ENCODE measurements around the gene CIART.
"Not testable (repeated sequence)": the region's sequence is repeated elsewhere in the genome, so short reads cannot be mapped to it uniquely, and the experiment has no call there.

Gene CIART

DNA sequence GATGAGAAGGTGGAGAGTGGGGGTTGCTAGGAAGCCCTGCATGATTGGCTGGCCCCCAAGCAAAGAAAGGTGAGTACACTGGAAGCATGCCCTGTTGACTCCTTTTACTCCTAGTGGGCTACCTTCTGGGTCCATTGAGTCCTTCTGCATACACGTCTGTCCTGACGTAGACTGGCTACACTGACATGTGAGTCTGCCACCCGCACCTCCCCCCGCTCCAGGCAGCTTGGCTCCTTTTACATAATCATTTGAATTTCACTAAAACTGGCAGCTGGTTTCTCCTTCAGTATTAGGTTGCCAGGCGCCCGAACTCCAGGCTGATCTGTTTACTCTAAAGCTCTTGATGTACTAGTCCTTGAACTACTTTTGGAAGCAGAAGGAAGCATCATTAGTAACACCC, 20.0 kb downstream of the CIART start:
- no peak for DNase-seq (ENCODE audit: extremely low read depth in 1 of 2, low read depth in 1 of 2)

GRCh38 chr1:150302902-150303301, 20.5 kb downstream of the CIART start:
- no peak for DNase-seq (ENCODE audit: extremely low read depth in 1 of 2, low read depth in 1 of 2)

DNA sequence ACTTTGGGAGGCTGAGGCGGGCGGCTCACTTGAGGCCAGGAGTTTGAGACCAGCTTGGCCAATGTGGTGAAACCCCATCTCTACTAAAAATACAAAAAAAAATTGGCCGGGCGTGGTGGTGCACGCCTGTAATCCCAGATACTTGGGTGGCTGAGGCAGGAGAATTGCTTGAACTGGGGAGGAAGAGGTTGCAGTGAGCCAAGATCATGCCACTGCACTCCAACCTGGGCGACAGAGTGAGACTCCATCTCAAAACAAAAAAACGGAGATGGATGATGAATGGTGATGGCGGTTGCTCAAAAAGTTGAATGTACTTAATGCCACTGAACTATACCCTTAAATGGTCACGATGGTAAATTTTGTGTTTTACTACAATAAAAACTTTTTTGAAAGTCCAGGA, 26.2 kb downstream of the CIART start:
- not testable (repeated sequence) for DNase-seq (ENCODE audit: extremely low read depth in 1 of 2, low read depth in 1 of 2)

DNA sequence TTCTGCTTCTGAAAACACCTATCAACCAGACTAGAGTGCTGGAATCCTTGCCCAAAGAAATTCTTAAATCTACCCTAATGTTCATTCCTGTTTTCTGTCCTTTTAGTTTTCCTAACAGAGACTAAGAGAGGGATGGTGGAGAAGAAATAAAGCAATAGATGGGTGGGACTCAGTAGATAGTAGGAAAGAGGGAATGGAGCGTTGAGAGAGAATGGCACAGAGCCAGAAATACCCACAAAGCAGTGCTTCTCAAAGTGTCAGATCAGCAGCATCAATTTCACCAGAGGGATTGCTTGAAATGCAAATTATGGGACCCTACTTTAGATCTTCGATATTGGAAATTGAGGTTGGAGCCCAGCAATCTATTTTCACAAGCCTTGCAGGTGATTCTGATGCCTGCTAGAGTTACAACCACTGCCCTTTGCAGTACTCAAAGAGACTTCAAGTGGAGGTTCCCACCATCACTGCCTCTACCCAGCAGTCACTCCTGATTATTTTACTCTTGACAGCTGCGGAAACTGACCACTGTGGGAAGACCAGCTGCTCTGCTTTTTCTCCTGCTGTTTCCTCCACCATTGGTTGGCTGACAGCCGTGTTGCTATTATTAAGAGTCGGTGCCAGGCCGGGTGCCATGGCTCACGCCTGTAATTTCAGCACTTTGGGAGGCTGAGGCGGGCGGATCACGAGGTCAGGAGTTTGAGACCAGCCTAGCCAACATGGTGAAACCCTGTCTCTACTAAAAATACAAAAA, 27.6 kb downstream of the CIART start:
- no peak for DNase-seq (ENCODE audit: extremely low read depth in 1 of 2, low read depth in 1 of 2)

GRCh38 chr1:150311762-150312161, 29.4 kb downstream of the CIART start:
- DNase-seq (ENCODE audit: extremely low read depth in 1 of 2, low read depth in 1 of 2) = no peak

GRCh38 chr1:150314691-150315090, 32.3 kb downstream of the CIART start:
- DNase-seq (ENCODE audit: extremely low read depth in 1 of 2, low read depth in 1 of 2) = not testable (repeated sequence)

DNA sequence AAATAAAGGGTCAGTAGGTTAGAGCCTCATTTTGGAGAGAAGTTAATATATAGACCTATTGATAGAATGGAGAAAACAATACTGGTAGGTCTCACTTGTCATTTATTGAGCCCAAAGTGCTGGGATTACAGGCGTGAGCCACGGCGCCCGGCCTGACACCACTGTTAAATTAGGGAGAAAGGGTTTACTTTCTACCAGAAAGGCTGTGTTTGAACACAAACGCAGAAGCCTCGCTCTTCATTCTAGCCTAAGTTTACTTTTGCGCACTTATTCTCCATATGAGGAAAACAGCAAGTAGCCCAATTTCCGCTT, 38.3 kb downstream of the CIART start:
- no peak for DNase-seq (ENCODE audit: extremely low read depth in 1 of 2, low read depth in 1 of 2)

- no peak for DNase-seq (ENCODE audit: extremely low read depth in 1 of 2, low read depth in 1 of 2)
Measured at GRCh38 chr1:150321826-150322166, 39.4 kb downstream of the CIART start.

- DNase-seq (ENCODE audit: extremely low read depth in 1 of 2, low read depth in 1 of 2) = no peak
Measured at GRCh38 chr1:150322310-150322709, 40.0 kb downstream of the CIART start.

DNA sequence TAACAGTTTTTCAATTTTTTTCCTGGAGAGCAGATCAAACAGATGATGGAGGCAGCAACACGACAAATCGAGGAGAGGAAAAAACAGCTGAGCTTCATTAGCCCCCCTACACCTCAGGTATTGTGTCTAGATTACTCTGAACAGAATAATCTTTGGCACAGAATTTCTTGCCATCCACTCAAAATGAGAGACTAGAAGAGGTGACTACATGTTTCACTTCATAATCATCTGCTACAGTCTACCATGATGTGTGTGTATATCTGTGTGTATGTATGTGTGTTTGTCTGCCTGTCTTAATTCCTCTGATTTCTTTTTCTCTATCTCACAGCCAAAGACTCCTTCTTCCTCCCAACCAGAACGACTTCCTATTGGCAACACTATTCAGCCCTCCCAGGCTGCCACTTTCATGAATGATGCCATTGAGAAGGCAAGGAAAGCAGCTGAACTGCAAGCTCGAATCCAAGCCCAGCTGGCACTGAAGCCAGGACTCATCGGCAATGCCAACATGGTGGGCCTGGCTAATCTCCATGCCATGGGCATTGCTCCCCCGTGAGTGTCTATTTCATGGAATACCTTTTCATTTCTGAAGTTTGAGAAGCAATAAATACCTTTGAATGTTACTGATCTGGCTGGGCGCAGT, 50.4 kb downstream of the CIART start:
- no peak for DNase-seq (ENCODE audit: extremely low read depth in 1 of 2, low read depth in 1 of 2)
